Upper lobe of left lung (tissue), 6 donors: Measurements from ENCODE around the gene LSM3. TPM values are rescaled to one million over a fixed set of nuclear protein-coding genes. Genes with fewer than 3 reads are reported as not detected.
A peak's percentile ranks its signal among the peaks of the same experiment; 100 is the strongest.

ENCODE experiments used
- ATAC-seq, 2 donors: fragments of 200-7000 bp; cut with Tn5 transposase; one replicate each; pipeline ENCODE4 v1.9.1; 2022; ENCODE audit warnings: mild to moderate bottlenecking in 2 of 2, moderate library complexity in 2 of 2; ENCODE audit not compliant: low FRiP score in 2 of 2
- DNase-seq, 2 donors: peaks; one replicate each; pipeline ENCODE4 v3.0.0-alpha.2; 2019 to 2020
- H3K27ac ChIP-seq, 4 donors: fragments of 200-600 bp; sonication (generic); one replicate each; pipeline ENCODE4 v1.5.1; 2016 to 2019
- H3K27me3 ChIP-seq, 4 donors: fragments of 200-600 bp; sonication (generic); one replicate each; pipeline ENCODE4 v1.5.1; 2017 to 2019
- H3K36me3 ChIP-seq, 4 donors: fragments of 200-600 bp; sonication (generic); one replicate each; pipeline ENCODE4 v1.5.1; 2016 to 2019
- H3K4me1 ChIP-seq, 4 donors: fragments of 200-600 bp; sonication (generic); one replicate each; pipeline ENCODE4 v1.5.1; 2018 to 2019
- H3K4me3 ChIP-seq, 4 donors: fragments of 200-600 bp; sonication (generic); one replicate each; pipeline ENCODE4 v1.5.1; 2017 to 2019; ENCODE audit warnings: mild to moderate bottlenecking in 2 of 4, moderate library complexity in 1 of 4
- H3K9me3 ChIP-seq, 4 donors: fragments of 200-600 bp; sonication (generic); one replicate each; pipeline ENCODE4 v1.5.1; 2018 to 2019
- CTCF ChIP-seq, 6 experiments: fragments of 450-650 bp in 4 of 6; fragments of 200-600 bp in 2 of 6; sonication (generic) in 2 of 6; IDR thresholded peaks; one replicate each; pipeline ENCODE4 v1.5.1; 2016 to 2019; ENCODE audit warnings: antibody characterized with exemption in 6 of 6
- EP300 ChIP-seq, 4 donors: sonication (generic); formaldehyde crosslinking; IDR thresholded peaks; one replicate each; pipeline ENCODE4 v1.5.1; 2017; ENCODE audit warnings: antibody characterized with exemption in 4 of 4, control low read depth in 2 of 4
- POLR2A ChIP-seq, 4 donors: fragments of 450-650 bp; IDR thresholded peaks; one replicate each; pipeline ENCODE4 v1.5.1; 2016 to 2017; ENCODE audit warnings: antibody characterized with exemption in 4 of 4, mild to moderate bottlenecking in 2 of 4
- POLR2AphosphoS5 ChIP-seq, 2 donors: sonication (generic); formaldehyde crosslinking; IDR thresholded peaks; one replicate each; pipeline ENCODE4 v1.5.1; 2017; ENCODE audit warnings: antibody characterized with exemption in 2 of 2
- WGBS, 2 donors: methylation state at CpG; one replicate each; pipeline ENCODE4 v1.1.5; 2017 to 2018; 5-methylcytosine and 5-hydroxymethylcytosine counted together
- total RNA-seq, 6 donors: library from RNA; depleted of rRNA in 4 of 6; stranded (reverse); fragments of >200 nt in 4 of 6; gene quantifications; one replicate each; pipeline versions ENCODE4 v1.1.0 to v1.2.1, GENCODE V29; 2016 to 2021
- donor health status: DM: no; HTN: no; CAD: no; lungs with moderate emphysema.
- donor health status: DM: no; HTN: yes; CAD: no; lungs with severe emphysema.

Gene LSM3
- total RNA-seq, 6 donors from 2014 or later = 2.1 to 10.3 (median 8.6) TPM

- H3K4me3 ChIP-seq = no peak overlapping the region
- peaks cover 14 to 24% (median 21%) of the 10 kb centered on the region in 4 donors for H3K4me1 ChIP-seq
- no peak for TF ChIP-seq EP300 (IDR thresholded peaks at IDR 0.05)
- TF ChIP-seq POLR2AphosphoS5 (IDR thresholded peaks at IDR 0.05) = no peak
- TF ChIP-seq POLR2A (IDR thresholded peaks at IDR 0.05) = no peak
- TF ChIP-seq CTCF (IDR thresholded peaks at IDR 0.05) = no peak
- peaks cover 18 to 89% (median 62%) of the 10 kb centered on the region in 4 donors for H3K36me3 ChIP-seq
- no peak for ATAC-seq
- H3K9me3 ChIP-seq = no peaks in the 10 kb centered on the region
- H3K27ac ChIP-seq = peak overlapping the region in 1 of 4 donors; percentile 14
- H3K27me3 ChIP-seq = no peaks in the 10 kb centered on the region
- no peak for DNase-seq
- 87 to 93% methylated on average over 4 to 14 of the region's 14 CpGs for WGBS, 2 donors
Measured at GRCh38 chr3:14138878-14139655, 39.5 kb upstream of the LSM3 start.

- TF ChIP-seq CTCF (IDR thresholded peaks at IDR 0.05) = no peak
- no peak for TF ChIP-seq EP300 (IDR thresholded peaks at IDR 0.05)
- no peak for TF ChIP-seq POLR2AphosphoS5 (IDR thresholded peaks at IDR 0.05)
- TF ChIP-seq POLR2A (IDR thresholded peaks at IDR 0.05) = no peak
- Histone ChIP-seq H3K27me3 (no peaks in the 10 kb centered on the region), H3K9me3 (no peaks in the 10 kb centered on the region), H3K36me3 (peaks cover 11 to 82% (median 55%) of the 10 kb centered on the region in 4 donors), H3K4me1 (peaks cover 19 to 31% (median 26%) of the 10 kb centered on the region in 4 donors), H3K4me3 (no peak overlapping the region), H3K27ac (peak overlapping the region in 1 of 4 donors; percentile 0)
- 63 to 90% methylated on average over 1 to 5 of the region's 5 CpGs for WGBS, 2 donors
- ATAC-seq (no peak), DNase-seq (no peak)
Measured at GRCh38 chr3:14139771-14140170, 38.8 kb upstream of the LSM3 start.

- WGBS, 2 donors = 80 to 81% methylated on average over 2 of the region's 2 CpGs
- H3K36me3 ChIP-seq = peaks cover 4 to 78% (median 48%) of the 10 kb centered on the region in 4 donors
- no peak overlapping the region for H3K4me3 ChIP-seq
- TF ChIP-seq POLR2A (IDR thresholded peaks at IDR 0.05) (no peak), EP300 (IDR thresholded peaks at IDR 0.05) (no peak), CTCF (IDR thresholded peaks at IDR 0.05) (no peak), POLR2AphosphoS5 (IDR thresholded peaks at IDR 0.05) (no peak)
- H3K9me3 ChIP-seq = no peaks in the 10 kb centered on the region
- DNase-seq (no peak), ATAC-seq (no peak)
- peaks cover 28 to 40% (median 35%) of the 10 kb centered on the region in 4 donors for H3K4me1 ChIP-seq
- H3K27me3 ChIP-seq = no peaks in the 10 kb centered on the region
- peak overlapping the region in 3 of 4 donors; percentile 0 to 31 (median 26) for H3K27ac ChIP-seq
Measured at GRCh38 chr3:14140668-14141067, 37.9 kb upstream of the LSM3 start.

GRCh38 chr3:14141144-14141543 is 37.5 kb upstream of the LSM3 start:
- no peak for ATAC-seq
- peaks cover 3 to 78% (median 45%) of the 10 kb centered on the region in 4 donors for H3K36me3 ChIP-seq

More at GRCh38 chr3:14141144-14141543, 37.5 kb upstream of the LSM3 start:
- Histone ChIP-seq H3K4me1 (peaks cover 32 to 45% (median 38%) of the 10 kb centered on the region in 4 donors), H3K9me3 (no peaks in the 10 kb centered on the region), H3K27ac (peak overlapping the region; percentile 26 to 93 (median 58)), H3K4me3 (no peak overlapping the region), H3K27me3 (no peaks in the 10 kb centered on the region)
- TF ChIP-seq CTCF (IDR thresholded peaks at IDR 0.05) (no peak), POLR2A (IDR thresholded peaks at IDR 0.05) (no peak), EP300 (IDR thresholded peaks at IDR 0.05) (no peak), POLR2AphosphoS5 (IDR thresholded peaks at IDR 0.05) (no peak)
- no peak for DNase-seq
- WGBS, 2 donors = 60 to 71% methylated on average over 2 of the region's 2 CpGs
